Endothelial cell (in vitro differentiated cells): Measurements from ENCODE around the gene CIBAR2. TPM values are rescaled to one million over a fixed set of nuclear protein-coding genes. Genes with fewer than 3 reads are reported as not detected.

Experiments
- DNase-seq: peaks from one replicate; pipeline ENCODE4 v3.0.0; 2021; ENCODE audit warnings: low spot score
- H3K27ac Mint-ChIP-seq: one replicate; pipeline ENCODE4 v1.8.0; 2021; ENCODE audit warnings: mixed read lengths, inconsistent platforms; ENCODE audit not compliant: unreplicated experiment
- H3K27me3 Mint-ChIP-seq: one replicate; pipeline ENCODE4 v1.8.0; 2021; ENCODE audit warnings: mild to moderate bottlenecking, moderate library complexity, mixed read lengths, inconsistent platforms; ENCODE audit not compliant: unreplicated experiment
- H3K36me3 Mint-ChIP-seq: one replicate; pipeline ENCODE4 v1.8.0; 2021; ENCODE audit warnings: mild to moderate bottlenecking, low read depth, mixed read lengths, inconsistent platforms; ENCODE audit not compliant: unreplicated experiment
- H3K4me1 Mint-ChIP-seq: one replicate; pipeline ENCODE4 v1.8.0; 2021; ENCODE audit warnings: mild to moderate bottlenecking, mixed read lengths, inconsistent platforms; ENCODE audit not compliant: unreplicated experiment
- H3K4me3 Mint-ChIP-seq: one replicate; pipeline ENCODE4 v1.8.0; 2021; ENCODE audit warnings: mild to moderate bottlenecking, mixed read lengths, inconsistent platforms; ENCODE audit not compliant: unreplicated experiment
- H3K9me3 Mint-ChIP-seq: one replicate; pipeline ENCODE4 v1.8.0; 2021; ENCODE audit warnings: mixed read lengths, inconsistent platforms; ENCODE audit not compliant: unreplicated experiment
- CTCF ChIP-seq: fragments of 200-600 bp; sonication (generic); IDR thresholded peaks from one replicate; pipeline ENCODE4 v1.5.0; 2021; ENCODE audit warnings: antibody characterized with exemption; ENCODE audit not compliant: unreplicated experiment
- total RNA-seq: library from RNA; stranded (reverse); fragmentation: NEBNext Ultra II Directional; extraction: Animal tissue kit (Norgen Biotek cat#: 25700); gene quantifications from one replicate; pipeline ENCODE4 v1.2.1, GENCODE V29; 2021; ENCODE audit not compliant: unreplicated experiment

Gene CIBAR2
- total RNA-seq, 1 donor from 2014 or later: not detected

DNA sequence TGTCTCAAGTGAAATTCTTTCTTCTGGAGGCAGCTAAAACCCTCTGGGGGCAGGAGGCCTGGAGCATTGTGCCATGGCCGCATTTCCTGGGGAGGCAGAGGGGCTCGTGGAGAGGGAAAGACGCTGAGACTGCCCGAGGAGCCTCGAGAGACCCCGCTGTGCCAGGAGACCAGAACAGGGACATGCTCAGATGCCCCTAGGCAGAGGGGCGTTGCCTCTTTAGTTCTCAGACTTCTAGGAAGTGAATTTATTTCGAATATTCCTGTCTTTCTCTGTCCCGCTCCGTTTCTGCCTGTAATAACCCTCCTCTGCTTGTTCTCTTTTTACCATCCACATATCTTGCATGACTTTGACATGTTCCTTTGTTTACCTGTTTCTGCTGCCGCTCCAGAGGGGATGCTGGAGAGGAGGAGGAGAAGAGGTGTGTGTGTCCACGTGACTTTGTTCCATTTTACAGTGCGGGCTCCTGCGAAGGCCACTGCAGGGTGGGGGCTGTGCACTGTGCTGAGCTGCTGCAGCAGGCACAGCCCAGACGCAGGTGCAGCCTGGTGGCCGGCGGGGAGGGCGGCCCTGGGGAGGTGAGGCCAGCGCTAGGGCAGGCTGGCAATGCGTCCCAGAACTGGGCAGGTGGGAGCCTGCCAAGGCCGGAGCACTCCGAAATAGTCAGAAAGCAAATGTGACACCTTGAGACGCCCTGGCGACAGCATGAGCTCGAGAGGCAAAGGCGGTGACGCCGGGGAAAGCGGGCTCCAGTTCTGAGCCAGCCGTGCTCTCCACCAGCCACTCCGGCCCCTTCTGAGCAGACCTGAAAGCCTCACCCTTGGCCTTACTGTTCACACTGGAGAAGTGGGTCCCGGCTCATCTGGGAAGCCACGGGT is 29.9 kb downstream of the CIBAR2 start:
- Mint-ChIP-seq H3K27ac (no peak overlapping the region), H3K4me3 (no peak overlapping the region), H3K9me3 (no peaks in the 10 kb centered on the region), H3K36me3 (peaks cover 6% of the 10 kb centered on the region), H3K27me3 (peaks cover 11% of the 10 kb centered on the region), H3K4me1 (peaks cover 12% of the 10 kb centered on the region)
- TF ChIP-seq CTCF: no peak
- no peak for DNase-seq

- peaks cover 6% of the 10 kb centered on the region for H3K36me3 Mint-ChIP-seq
- H3K27ac Mint-ChIP-seq: no peak overlapping the region
- H3K27me3 Mint-ChIP-seq: peaks cover 11% of the 10 kb centered on the region
- peaks cover 12% of the 10 kb centered on the region for H3K4me1 Mint-ChIP-seq
- DNase-seq: no peak
- H3K4me3 Mint-ChIP-seq: no peak overlapping the region
- no peaks in the 10 kb centered on the region for H3K9me3 Mint-ChIP-seq
- no peak for TF ChIP-seq CTCF
Observed at GRCh38 chr16:85081765-85082164, 30.5 kb downstream of the CIBAR2 start.

- peaks cover 6% of the 10 kb centered on the region for H3K36me3 Mint-ChIP-seq
- DNase-seq: no peak
- peaks cover 15% of the 10 kb centered on the region for H3K4me1 Mint-ChIP-seq
- TF ChIP-seq CTCF: no peak
- H3K27ac Mint-ChIP-seq: no peak overlapping the region
- no peak overlapping the region for H3K4me3 Mint-ChIP-seq
- H3K27me3 Mint-ChIP-seq: peaks cover 12% of the 10 kb centered on the region
- no peaks in the 10 kb centered on the region for H3K9me3 Mint-ChIP-seq
Observed at GRCh38 chr16:85081038-85081437, 31.2 kb downstream of the CIBAR2 start.

GRCh38 chr16:85079785-85080570 is 32.3 kb downstream of the CIBAR2 start:
- TF ChIP-seq CTCF: no peak
- no peaks in the 10 kb centered on the region for H3K9me3 Mint-ChIP-seq
- DNase-seq: no peak
- H3K36me3 Mint-ChIP-seq: peaks cover 6% of the 10 kb centered on the region
- peaks cover 12% of the 10 kb centered on the region for H3K27me3 Mint-ChIP-seq
- no peak overlapping the region for H3K27ac Mint-ChIP-seq
- H3K4me1 Mint-ChIP-seq: peaks cover 19% of the 10 kb centered on the region
- no peak overlapping the region for H3K4me3 Mint-ChIP-seq
